GM21360 (cell line): ENCODE measurements around the gene LPCAT1.

Experiments used
- ATAC-seq: cut with Tn5 transposase; IDR thresholded peaks from one replicate; pipeline ENCODE4 v1.9.1; 2021; ENCODE audit warnings: mild to moderate bottlenecking, moderate library complexity; ENCODE audit not compliant: unreplicated experiment

LPCAT1 gene

DNA sequence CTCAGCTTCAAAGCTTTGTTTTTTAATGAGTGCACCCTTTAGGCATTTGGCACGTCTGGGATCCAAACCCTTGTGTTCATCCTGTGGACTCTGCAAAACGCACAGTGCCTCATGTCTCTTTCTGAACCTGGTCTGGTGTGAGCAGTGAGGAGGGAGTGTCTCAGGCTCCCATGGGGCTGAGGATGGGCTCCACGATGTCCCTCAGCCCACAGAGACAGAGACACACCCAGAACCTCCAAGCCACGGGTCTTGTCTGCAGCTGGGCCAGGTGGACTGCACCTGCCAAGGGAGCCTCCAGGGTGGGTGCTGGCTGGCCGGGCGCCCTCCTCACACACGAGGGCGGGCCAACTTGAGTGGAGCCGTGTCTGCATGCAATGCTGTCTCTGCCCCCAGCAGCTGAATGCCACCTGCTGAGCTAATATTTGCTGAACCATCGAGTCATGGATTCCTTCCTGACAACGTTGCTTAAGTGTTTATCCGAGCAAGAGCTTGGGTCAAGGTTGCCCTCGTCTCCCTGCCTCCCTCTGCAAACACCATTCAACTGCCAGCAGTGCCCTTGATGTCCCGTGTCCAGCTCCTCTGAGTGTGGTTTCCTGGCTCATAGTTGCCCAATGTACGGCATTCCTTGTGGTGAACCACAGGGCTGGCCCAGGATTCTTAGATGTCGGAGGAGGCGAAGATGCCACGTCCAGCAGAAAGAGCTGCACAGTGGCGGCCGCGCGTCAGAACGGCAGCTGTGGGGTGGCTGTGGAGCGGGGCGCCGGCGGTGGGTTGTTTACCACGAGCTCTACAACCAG lies 31.4 kb upstream of the LPCAT1 start:
- ATAC-seq: no peak

DNA sequence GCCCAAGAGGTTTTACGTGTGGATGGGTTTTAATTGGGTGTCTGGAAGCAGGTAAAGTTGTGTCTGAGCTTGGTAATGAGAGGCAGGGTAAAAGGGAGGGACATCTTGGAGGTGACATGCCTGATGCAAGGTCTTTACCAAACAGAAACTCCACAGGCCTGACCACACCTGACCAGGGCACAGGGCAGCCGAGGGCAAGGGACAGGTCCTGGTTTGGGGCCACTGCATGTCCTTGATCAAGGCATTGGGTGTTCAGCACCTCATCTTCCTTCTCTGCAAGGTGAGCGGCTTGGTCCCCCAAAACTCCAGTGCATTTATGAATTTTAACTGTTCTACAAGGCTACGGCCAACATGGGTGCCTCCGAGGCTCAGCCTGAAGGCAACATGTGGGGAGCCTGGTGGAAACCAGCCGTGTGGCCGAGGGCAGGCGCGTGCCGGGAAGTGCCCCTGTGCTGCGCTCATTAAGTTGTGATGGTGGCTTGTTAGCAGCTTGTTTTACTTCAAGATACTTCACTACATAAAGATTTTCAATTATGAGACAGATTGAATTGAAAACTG lies 30.7 kb upstream of the LPCAT1 start:
- ATAC-seq: no peak

DNA sequence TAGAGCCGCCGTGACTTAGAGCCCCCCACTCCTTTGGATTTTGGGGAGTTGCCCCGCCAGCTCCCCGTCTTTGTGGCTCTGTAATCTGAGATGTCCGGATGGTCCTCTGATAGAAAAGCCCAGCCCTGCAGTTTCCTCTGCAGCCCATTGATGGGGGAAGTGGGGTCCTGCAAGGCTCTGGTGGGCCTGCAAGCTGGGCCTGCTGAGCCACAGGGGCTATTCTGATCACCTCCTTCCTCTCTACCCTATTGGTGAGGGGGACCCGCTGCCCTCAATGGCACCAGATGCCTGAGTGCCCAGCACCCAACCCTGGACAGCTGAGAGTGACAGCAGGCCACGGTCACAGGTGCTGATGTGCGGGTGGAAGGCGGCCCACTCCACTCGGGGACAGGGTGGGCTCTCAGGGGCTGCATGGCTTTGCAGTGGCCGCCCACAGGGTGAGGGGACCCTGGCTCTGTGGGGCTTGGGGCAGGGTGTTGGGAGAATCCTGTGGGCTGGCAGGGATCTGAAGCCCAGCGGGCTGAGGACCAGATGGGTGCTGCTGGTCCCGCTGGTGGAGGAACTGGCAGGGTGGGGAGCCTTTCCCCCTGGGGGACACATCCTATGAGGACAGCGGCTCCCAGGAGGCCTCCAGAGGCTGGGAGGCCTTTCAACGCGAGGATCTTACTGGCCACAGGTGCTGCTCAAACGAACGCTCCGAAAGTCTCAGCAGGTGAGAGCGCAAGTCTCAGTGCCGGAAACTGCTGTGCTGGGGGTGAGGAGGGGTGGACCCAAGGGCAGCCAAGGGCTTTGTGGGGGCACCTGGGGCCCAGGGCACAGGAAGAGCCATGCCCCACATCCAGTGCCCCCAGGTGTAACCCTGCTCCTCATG lies 30.0 kb upstream of the LPCAT1 start:
- no peak for ATAC-seq

DNA sequence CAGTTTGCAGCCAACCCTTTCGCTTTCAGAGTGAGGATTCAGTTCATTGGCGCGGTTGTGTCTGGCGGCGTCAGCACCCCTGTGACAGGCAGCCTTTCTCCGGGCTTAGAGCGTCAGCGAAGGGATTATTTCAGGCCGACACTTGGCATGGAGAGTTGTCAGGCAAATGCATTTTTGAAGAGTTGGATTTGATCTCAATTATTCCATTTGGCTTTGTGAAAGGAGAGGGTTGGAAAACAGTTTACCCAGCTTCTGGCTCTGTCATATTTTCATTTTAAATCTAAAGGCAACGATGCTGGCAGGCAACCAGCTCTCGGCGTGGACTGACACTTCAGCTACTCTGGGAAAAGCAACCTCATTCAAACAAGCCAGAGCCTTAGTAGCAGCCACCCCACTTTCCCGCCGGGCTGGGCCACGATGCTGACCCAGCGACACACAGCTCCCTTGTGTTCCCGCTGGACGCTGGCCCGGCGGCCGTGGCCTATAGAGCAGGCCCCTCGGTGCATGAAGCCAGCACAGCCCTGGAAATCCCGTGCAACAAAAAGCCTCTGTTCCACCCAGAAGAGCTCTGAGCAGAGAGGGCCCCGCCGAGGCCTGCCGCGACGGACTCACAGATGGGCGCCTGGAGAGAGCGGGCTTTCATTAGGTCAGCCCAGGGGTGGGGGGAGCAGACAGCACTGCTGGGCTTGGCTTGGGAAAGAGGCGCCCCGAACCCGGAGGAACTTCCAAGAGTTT lies 28.9 kb upstream of the LPCAT1 start:
- no peak for ATAC-seq

DNA sequence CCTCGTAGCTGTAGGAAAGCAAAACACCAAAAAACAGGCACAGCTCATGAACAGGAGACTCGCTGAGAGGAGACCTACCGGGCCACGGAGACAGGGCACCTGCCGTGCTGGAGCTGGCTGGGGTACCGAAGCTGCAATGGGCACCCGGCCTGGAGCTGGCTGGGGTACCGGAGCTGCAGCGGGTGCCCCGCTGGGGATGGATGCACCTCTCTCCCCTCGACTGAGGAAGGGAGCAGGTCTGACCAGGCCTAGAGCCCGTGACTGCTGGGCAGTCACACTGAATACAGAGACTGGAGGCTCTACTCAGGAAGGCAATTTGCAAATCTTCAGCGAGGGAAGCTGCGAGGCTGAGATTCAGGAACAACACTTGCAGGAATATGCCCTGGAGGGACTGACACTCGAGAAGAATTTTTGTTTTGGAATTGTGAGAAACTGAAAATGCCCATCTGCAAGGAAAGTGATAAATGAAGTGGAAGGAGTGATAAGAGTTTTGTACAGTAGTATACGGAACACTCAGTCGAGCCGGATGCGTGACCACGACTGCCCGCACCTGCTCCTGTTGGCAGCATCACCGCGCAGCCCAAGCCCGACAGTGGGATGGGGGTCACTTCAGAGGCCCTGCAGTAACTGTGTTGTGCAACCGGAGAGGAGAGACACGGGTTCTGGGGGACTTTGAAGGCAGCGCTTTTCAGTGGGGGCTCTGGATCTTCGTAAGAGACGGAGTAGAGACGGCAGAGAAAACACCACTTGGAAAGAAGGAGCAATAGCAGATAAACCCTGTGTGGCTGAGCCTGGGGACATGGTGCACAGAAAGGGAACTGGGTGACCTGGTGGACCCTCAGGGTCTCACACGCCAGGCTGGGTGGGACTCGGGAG lies 27.9 kb upstream of the LPCAT1 start:
- ATAC-seq: no peak

DNA sequence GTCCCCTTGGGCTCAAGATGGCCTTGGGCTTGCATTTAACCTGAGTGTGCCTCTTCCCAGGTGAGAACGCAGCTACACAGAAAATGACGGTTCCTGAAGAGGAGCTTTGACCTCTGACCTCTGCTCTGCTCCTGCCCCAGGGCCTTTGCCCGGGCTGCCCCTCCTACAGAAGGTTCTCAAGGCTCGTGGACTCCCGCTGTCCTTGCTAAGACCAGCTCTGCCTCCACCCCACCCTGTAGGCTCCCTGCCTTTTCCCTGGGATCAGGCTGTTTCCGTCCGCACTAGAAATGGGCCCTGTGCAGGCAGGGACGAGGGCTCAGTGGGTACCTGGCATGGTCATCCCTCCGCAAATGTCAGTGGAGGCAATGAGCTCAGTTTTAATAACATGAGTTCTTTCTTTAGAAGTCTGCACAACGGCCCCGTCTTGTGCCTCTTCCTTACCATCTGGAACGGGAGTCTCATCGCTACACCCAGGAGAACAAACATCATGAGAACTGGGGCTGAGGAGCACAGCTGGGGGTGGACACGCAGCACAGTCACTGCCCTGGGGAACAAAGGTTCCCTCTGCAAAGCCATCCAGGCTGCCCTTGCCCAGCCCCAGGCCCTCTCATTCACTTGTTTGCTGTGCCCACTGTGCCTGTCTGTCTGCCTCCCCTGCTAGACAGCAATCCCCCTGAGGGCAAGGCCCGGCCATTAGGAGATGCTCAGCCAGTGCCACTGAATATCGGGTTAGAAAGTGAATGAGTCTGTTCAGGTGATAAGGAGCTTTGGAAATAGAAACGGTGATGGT lies 26.7 kb upstream of the LPCAT1 start:
- ATAC-seq: no peak

DNA sequence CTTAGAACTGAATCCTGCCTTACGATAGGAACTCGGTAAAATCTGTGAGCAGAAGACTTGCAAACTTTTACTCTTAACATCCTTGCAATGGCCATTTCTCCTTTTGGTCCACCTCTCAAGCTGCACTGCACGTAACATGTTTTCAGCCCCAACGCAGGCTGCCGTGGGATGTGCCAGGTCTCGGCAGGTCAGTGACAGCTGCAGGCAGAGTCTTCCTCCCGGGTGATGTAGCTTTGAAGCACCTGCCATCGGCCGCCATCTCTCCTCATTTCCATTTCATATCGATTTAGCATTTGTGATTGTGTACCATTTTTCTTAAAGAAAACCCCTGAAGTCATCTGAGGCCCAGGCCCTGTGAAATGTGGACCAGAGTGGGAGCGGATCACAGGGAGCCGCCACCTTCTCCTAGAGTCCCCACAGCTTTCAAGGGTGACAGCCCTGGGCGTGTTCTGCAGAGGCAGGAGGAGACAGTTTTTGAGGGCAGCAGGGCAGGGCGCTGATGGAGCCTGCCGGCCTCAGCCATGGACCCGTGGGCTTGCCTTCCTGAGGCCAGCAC lies 25.8 kb upstream of the LPCAT1 start:
- ATAC-seq: no peak

DNA sequence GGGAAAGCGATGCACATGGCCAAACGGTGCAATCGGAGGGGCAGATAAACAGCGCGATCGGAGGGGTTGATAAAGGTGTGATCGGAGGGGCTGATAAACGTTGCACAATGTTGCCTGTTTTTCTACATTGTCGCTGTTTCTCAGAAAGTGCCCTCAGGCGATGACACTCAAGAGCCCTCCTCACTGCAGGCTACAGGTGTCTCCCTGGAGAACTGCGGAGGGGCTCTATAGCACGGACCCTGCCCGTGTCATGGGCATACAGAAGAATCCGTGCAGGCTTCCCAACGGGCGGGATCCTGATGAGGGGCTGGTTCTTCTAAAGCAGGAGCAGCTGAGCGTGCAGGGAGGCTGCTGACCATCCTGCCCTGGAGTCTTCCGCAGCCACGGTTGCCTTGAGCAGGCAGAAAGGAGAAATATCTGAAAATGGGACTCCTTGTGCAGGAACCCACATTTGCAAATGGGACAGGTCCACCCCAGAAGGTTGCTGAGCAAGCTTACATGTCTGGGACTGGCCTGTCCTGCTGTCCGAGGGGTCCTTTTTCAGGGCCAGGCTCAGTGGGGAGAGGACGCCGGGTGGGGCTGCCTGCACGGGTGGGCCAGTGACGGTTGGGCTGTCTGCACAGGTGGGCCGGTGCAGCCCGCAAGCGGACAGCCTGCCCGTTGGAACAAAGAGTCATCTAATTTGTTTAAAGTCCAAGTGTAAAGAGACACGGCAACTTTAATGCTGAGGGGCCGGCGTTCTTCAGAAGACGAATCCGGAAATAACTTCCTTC lies 25.1 kb upstream of the LPCAT1 start:
- no peak for ATAC-seq

DNA sequence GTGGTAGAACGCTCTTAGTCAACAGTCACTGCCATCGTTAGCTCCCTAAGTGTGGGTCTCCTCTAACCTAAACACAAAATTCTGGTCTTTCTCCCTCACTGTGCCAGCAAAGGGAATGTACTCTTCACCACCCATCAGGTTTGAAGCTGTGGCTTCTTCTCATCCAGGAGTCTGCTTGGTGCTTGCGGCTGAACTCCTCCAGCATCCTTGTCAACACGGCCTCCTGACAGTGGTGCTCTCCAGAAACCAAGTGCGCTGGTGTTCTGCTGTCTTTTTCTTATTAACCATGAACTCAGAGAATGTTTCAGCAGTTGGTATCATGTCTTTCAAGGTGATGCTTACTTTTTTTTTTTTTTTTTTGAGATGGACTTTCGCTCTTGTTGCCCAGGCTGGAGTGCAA lies 23.9 kb upstream of the LPCAT1 start:
- no peak for ATAC-seq

DNA sequence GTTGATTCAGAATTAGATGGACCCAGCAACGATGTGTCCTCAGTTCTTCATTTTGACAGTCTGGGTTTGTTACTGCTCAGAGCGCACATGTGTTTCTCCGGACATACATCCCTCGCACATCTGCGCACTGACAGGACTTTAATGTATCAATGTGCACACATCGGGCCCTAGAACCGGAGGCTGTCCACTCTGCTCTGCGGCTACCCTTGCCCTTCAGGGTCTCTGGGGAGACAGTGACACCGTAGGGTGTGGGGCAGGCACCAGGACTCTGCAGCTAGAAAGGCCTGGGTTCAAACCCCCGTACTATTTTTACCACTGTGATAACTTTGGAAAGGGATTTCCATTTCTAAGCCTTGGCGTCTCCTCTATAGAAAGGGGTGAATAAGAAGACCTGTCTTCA lies 23.5 kb upstream of the LPCAT1 start:
- no peak for ATAC-seq

DNA sequence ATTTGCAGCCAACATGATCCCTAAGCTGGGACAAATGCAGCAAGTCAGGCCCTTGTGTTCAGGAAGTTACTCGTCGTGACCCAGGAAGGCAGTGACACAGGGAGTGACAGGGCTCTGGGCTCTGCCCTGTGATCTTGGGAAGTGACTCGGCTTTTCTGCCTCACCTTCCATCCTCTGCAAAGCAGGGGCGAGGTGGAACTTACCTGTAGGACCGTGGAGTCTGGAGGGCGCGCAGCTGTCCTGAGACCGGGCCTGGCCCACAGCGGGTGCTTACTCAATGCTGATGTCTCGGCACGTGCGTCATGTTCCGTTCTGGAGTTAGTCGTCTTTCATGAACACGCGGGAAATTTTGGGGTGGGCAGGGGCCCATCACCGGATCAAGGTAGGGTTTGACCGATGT lies 22.8 kb upstream of the LPCAT1 start:
- ATAC-seq: no peak

DNA sequence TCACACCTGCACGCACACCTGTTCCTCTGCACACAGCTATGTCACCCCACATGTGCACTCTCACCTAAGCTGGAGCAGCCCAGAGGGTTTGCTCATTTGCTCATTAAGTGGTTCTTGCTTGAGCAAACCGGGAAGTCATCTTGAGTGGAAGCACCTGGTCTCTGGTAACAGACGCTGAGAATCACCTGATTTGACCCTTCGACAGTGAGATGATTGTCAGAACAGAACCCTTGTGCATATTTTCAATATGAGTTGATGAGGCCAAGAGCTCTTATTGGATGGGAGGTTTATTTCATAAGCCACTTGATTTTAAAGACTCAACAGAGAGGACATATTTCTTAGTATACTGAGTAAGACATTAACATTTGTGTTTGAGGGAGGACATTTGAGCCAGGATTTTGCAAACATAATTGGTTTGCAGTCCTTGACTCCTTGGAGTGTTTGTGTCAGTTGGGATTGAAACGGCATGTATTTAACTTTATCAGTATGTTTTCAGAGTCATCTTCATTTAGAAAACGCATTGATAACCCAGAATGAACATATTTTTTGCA lies 22.1 kb upstream of the LPCAT1 start:
- ATAC-seq: no peak

DNA sequence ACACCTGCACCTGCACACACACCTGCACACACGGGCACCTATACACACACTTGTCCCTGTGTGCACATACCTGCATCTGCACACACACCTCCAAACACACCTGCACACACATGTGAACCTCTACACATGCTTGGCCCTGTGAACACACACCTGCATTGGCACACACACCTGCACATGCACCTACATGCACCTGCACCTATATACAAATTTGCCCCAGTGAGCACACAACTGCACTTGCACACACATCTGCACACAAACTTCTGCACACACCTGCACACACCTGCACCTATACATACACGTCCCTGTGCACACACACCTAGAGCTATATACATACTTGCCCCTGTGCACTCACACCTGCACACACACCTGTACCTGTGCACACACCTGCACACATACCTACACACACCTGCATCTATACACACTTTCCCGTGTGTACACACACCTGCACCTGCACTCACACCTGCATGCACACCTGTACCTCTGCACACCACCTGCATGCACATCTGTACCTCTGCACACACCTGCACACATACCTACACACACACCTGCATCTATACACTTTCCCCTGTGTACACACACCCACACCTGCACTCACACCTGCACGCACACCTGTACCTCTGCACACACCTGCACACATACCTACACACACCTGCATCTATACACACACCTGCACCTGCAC lies 21.5 kb upstream of the LPCAT1 start:
- ATAC-seq: no peak

DNA sequence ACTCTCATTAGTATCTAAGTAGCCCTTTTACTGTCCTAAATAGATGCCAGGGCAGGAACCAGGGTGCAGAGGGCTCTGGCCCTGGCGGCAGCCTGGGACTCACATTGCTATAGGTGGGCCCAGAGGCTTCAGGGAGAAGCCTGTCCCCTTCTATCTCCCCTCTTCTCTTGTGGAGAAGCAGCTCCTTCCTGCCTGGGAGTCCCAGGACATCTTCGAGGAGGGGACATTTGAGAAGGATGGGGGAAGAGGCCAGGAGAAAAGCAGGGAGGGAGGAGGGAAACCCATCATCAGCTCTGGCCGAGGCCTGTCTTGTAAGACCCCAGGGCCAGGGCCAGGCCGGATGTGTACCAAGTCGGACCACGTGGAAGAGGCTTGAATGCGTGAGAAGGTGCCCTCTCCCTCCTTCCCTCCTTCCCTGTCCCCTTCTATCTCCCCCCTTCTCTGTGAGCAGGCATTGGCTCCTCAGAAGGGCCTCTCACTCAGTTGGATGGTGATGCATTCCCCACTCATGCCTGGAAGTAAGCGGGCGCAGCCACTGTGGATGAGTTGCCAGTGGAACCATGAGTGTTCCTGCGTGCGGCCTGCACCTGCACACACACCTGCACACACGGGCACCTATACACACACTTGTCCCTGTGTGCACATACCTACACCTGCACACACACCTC lies 20.7 kb upstream of the LPCAT1 start:
- no peak for ATAC-seq

DNA sequence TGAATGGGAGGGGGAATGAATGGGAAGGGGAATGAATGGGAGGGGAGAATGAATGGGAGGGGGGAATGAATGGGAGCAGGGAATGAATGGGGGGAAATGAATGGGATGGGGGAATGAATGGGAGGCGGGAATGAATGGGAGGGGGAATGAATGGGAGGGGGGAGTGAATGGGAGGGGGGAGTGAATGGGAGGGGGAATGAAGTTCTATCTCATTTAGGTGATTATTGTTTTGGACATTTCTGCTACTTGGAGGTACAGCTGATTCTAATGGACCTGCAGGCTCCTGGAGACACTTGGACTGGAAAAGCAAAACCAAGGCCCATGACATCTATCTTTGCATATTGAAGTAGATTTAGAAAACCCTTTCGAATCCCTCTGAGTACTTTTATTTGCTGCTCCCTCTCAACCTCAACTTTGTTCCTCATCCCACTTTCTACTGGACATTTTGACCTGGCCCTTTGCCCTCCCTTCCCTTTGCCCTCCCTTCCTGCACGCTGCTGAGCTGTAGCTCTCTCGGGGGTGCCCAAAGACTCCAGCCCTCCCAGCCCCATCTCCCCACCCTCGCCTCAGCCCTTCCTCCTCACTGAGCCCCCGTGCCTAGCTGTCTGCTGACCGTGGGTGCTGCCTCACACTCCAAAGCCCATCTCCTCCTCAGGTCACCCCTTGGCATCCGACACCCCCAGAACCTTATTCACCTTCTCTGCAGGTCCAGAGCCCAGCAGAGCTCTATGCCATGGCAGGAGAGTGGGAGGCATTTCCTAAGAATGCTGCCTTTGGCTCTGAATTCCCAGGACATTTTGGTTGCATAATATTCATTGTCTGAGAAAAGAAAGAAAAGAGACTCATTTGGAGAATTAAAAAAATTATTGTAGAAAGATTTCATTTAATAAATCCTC lies 19.9 kb upstream of the LPCAT1 start:
- no peak for ATAC-seq

DNA sequence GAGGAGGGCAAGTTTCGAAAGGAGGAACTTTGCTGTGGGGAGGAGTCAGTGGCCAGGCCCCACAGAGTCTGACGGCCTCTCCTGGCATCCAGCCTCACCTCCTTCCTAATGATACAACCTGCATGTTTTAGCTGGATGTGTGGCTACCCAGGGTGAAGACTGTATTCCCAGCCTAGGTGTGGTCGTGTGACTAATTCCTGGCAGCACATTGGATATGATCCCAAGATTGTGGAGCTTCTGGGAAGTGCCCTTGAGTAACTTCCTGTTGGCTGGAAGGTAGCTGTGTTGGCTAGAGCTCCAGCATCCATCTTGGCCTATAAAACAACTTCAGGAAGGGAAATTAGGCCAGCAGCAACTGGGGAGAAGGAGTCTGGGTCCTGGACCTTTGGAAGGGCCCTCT lies 19.0 kb upstream of the LPCAT1 start:
- ATAC-seq: no peak
